Colonic mucosa (tissue), 4 donors: ENCODE results near the gene GSG1L. TPM values are rescaled to one million over a fixed set of nuclear protein-coding genes. Genes with fewer than 3 reads are reported as not detected.

Source experiments
- DNase-seq: peaks from one replicate; pipeline ENCODE4 v3.0.0-alpha.2; 2020
- H3K27ac ChIP-seq: fragments of 200-600 bp; one replicate; pipeline ENCODE4 v1.8.0; 2021
- H3K27me3 ChIP-seq: fragments of 200-600 bp; one replicate; pipeline ENCODE4 v1.8.0; 2021
- H3K36me3 ChIP-seq: fragments of 200-600 bp; one replicate; pipeline ENCODE4 v1.8.0; 2021
- H3K4me1 ChIP-seq: fragments of 200-600 bp; one replicate; pipeline ENCODE4 v1.8.0; 2021; ENCODE audit warnings: mild to moderate bottlenecking
- H3K4me3 ChIP-seq: fragments of 200-600 bp; one replicate; pipeline ENCODE4 v1.8.0; 2021
- H3K9ac ChIP-seq, 2 donors: one replicate each; pipeline ENCODE4 v1.7.0; 2013; ENCODE audit warnings: control low read depth in 2 of 2, low read depth in 2 of 2, low read length in 2 of 2
- H3K9me3 ChIP-seq: fragments of 200-600 bp; one replicate; pipeline ENCODE4 v1.8.0; 2021
- CTCF ChIP-seq: fragments of 200-600 bp; IDR thresholded peaks from one replicate; pipeline ENCODE4 v1.8.0; 2022; ENCODE audit warnings: antibody characterized with exemption, mild to moderate bottlenecking
- intact Hi-C: fragments of 100-400 bp; cut with DNase I; formaldehyde crosslinking; loops from one replicate; pipeline ENCODE4 v1.14.1; 2022
- total RNA-seq, 2 donors: library from RNA; stranded (reverse); fragmentation: NEBNext Ultra II Directional in 1 of 2; extraction: Animal tissue kit (Norgen Biotek cat#: 25700) in 1 of 2; gene quantifications; one replicate each; pipeline ENCODE4 v1.2.1, GENCODE V29; 2021
- donor health status: healthy.
- donor health status: DM: no; HTN: no; CAD: no.
- donor health status: DM: no; HTN: no; CAD: no.

Gene GSG1L
- total RNA-seq, 2 donors from 2014 or later: 0.13 to 0.15 TPM

DNA sequence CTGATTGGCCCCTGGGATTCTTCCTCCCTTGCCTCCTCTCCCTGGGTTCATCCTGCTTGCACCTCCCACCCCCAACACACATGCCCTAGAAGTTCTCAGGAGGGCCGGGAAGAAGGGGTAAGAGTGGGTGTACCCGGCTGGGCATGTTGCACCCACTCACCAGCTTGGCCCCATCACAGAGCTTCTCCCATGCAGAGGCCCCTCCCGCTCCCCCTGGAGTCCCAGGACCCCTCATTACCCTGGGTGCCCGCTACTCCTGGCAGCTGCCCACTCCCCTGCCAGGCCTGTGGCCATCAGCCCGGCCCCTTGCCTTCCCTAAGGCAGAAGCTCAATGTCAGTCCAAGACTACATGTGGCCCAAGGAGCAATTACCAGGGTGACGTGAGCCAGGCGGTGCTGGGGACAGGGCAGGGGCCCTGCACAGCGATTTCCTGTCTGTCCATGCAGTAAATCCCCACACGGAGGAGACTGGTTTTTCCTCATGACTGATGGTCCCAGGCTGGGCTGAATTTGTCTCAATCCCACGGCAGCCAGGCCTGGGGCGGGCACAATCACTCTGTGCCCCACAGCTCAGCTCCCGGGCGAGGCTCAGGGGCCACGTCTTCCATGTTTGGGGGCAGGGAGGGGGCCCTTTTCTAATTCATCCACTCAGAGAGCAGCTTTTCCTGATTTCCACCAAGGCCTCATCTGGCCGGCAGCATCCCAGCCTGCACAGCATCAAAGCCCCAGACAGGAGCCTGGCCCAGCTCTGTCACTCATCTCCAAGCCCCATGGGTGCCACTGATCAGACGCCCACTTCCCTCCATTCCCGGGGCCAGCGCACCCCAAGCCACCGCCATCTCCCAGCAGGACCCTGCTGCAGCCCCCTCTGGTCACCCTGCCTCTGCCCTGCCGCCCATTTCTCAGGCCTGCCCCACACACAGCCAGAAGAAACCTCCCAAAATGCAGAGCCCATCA lies 278.9 kb downstream of the GSG1L start:
- DNase-seq: no peak
- intact Hi-C loops: no loop called here
- no peaks in the 10 kb centered on the region for H3K9me3 ChIP-seq
- no peak overlapping the region for H3K9ac ChIP-seq
- no peak overlapping the region for H3K4me3 ChIP-seq
- no peaks in the 10 kb centered on the region for H3K36me3 ChIP-seq
- no peaks in the 10 kb centered on the region for H3K4me1 ChIP-seq
- TF ChIP-seq CTCF: no peak
- H3K27ac ChIP-seq: no peak overlapping the region
- no peaks in the 10 kb centered on the region for H3K27me3 ChIP-seq

DNA sequence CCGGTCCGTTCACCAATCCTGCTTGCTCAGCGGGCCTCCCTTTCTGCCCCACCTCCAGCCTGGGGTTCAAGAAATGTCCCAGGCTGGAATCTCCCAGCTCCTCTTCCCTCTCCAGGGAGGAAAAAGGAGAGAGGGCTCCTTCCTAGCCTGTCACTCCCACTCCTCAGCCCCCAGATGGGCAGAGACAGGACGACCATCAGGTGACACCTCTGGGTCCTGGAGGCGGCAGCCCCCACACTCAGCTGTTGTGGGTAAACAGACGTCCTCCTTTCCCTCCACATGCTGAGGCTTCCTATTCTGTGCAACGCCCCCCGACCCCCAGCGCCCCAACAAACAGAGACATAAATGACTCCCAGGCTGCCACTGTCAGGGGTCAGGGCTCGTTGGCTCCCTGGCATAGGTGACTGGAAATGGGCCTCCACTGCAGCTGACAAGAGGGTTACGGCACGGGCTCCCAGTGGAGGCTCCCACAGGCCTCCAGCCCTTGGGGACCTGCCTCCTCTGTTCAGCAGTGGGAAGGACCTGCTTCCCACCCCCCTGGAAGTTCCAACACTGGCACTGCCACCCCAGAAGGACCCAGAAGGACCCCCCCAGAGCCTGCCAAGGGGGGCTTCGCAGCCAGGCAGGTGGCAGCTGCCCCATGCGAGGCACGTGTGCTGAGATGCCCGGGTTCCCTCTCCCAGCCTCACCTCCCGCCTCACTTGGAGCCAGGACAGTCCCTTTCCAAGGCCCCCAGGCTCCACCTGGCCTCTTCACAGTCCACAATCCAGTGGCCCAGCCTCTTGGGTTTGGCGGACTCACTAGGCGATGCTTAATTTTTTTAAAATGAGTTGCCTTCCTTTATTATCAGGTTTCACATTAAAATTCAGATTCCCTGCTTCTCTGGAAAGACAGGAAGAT lies 281.3 kb downstream of the GSG1L start:
- H3K9me3 ChIP-seq: no peaks in the 10 kb centered on the region
- no peak for TF ChIP-seq CTCF
- intact Hi-C loops: no loop called here

DNA sequence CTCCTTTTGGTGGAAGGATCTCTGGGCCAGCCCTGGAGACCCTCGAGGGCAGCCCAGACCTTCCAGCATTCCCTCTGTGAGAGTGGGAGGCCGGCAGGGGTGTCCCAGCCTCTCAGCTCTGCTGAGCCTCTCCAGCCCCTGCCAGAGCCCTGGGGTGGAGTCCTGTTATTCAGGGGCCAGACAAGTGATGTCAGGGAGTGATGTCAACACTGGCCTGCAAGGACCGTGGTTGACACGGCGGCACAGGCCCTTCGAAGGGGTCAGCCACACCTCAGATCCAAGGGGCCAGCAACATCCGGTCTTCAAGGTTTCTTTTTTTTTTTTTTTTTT lies 282.4 kb downstream of the GSG1L start:
- TF ChIP-seq CTCF: no peak
- Histone ChIP-seq H3K27me3 (no peaks in the 10 kb centered on the region), H3K4me1 (no peaks in the 10 kb centered on the region), H3K9ac (no peak overlapping the region), H3K4me3 (no peak overlapping the region), H3K36me3 (no peaks in the 10 kb centered on the region), H3K9me3 (no peaks in the 10 kb centered on the region), H3K27ac (no peak overlapping the region)
- intact Hi-C loops: no loop called here
- DNase-seq: no peak

More for the DNA sequence above, 281.3 kb downstream of the GSG1L start:
- Histone ChIP-seq H3K36me3 (no peaks in the 10 kb centered on the region), H3K4me3 (no peak overlapping the region), H3K4me1 (no peaks in the 10 kb centered on the region), H3K27me3 (no peaks in the 10 kb centered on the region), H3K9ac (no peak overlapping the region), H3K27ac (no peak overlapping the region)
- no peak for DNase-seq

DNA sequence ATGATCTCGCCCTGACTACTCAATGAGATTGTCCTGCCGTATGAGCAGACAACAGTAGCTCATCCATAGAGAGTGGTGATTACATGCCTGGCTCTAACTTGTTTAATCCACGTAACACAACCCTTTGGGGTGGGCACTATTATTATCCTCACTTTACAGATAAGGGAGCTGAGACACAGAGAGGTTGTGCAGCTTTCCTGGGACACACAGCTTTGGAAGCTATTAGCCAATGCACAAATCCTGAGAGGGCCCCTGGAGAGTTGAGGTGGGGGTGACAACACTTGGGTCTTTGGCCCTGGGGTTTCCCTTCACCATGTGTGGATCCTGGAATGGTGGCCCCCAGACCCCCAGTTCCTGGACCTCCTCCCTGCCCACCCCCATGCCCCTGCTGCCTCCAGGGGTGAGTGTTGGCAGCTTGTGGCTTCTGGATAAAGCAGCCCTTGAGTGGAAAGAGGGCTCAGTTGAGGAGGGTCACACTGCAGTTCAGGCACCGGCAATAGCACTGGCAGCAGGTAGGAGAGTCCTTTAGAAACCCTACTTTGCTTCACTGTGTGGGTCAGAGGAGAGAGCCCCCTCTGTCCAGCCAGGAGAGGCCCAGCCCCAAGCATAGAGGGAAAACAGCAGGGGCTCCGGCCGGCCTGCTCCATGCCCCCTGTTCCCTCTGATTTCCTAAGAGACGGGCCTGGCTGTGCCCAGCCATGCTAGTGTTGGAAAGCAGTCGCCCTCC lies 282.9 kb downstream of the GSG1L start:
- Histone ChIP-seq H3K4me3 (no peak overlapping the region), H3K9me3 (no peaks in the 10 kb centered on the region), H3K36me3 (no peaks in the 10 kb centered on the region), H3K4me1 (no peaks in the 10 kb centered on the region), H3K27me3 (no peaks in the 10 kb centered on the region), H3K27ac (no peak overlapping the region), H3K9ac (no peak overlapping the region)
- intact Hi-C loops: no loop called here
- no peak for DNase-seq
- TF ChIP-seq CTCF: no peak

- no peaks in the 10 kb centered on the region for H3K36me3 ChIP-seq
- no peak overlapping the region for H3K27ac ChIP-seq
- no peak for DNase-seq
- H3K4me1 ChIP-seq: no peaks in the 10 kb centered on the region
- H3K9me3 ChIP-seq: no peaks in the 10 kb centered on the region
- no peak for TF ChIP-seq CTCF
- no peaks in the 10 kb centered on the region for H3K27me3 ChIP-seq
- H3K4me3 ChIP-seq: no peak overlapping the region
- intact Hi-C loops: no loop called here
- no peak overlapping the region for H3K9ac ChIP-seq
Measured at GRCh38 chr16:27779641-27780164, 283.8 kb downstream of the GSG1L start.
